HCT116 (cell line): ENCODE results near the gene PDIA2. TPM values are rescaled to one million over a fixed set of nuclear protein-coding genes. Genes with fewer than 3 reads are reported as not detected.

Experiments used
- ATAC-seq: fragments of 200-7000 bp; cut with Tn5 transposase; 2 replicates; pipeline ENCODE4 v1.9.1; 2020; ENCODE audit warnings: mild to moderate bottlenecking, moderate library complexity
- BruUV-seq: library from RNA; stranded (reverse); fragments of 400-500 nt; replicated peaks from 2 replicates; lab custom pipeline; 2021; lab: Mats Ljungman, UMichigan
- CTCF ChIA-PET: fragments of 300-600 bp; sonication (Branson Sonifier 250); formaldehyde crosslinking; loops from one replicate; lab custom pipeline; 2021; ENCODE audit warnings: antibody characterized with exemption; lab: Charles Lee
- POLR2A ChIA-PET: fragments of 300-600, 350-600 bp; sonication (Branson Sonifier 250); formaldehyde crosslinking; loops from one replicate; lab custom pipeline; 2021; ENCODE audit warnings: antibody characterized with exemption; lab: Charles Lee
- RAD21 ChIA-PET, 2 experiments: fragments of 300-600 bp; sonication (Branson Sonifier 250); formaldehyde crosslinking; loops; one replicate each; lab custom pipeline; 2023; ENCODE audit warnings: low total read pairs in 2 of 2; ENCODE audit not compliant: uncharacterized antibody in 2 of 2, unreplicated experiment in 2 of 2, low non-redundant PET in 1 of 2; lab: Charles Lee
- DNase-seq: peaks from one replicate; pipeline ENCODE4 v3.0.0-alpha.2; 2010; ENCODE audit warnings: low read depth, low spot score
- H2AFZ ChIP-seq: fragments of 200-600 bp; shearing (Covaris generic), sonication (generic); 2 replicates; pipeline ENCODE4 v1.6.1; 2017; ENCODE audit warnings: low read depth, mixed run types, mixed read lengths, antibody characterized with exemption, low read length; ENCODE audit not compliant: poor library complexity, severe bottlenecking
- H3K27ac ChIP-seq: 2 replicates; pipeline ENCODE4 v1.5.1; 2012; ENCODE audit warnings: low read depth, low read length
- H3K27me3 ChIP-seq: fragments of 200-600 bp; sonication (generic); 2 replicates; pipeline ENCODE4 v1.6.1; 2016; ENCODE audit warnings: mixed run types, low read length, mixed read lengths; ENCODE audit not compliant: insufficient read depth
- H3K36me3 ChIP-seq, 2 experiments: fragments of 200-500 bp in 1 of 2; fragments of 200-600 bp in 1 of 2; sonication (Bioruptor generic) in 1 of 2; sonication (generic) in 1 of 2; 2 replicates each; pipeline versions ENCODE4 v1.5.1 to v1.6.1; 2014 to 2016; ENCODE audit warnings: low read length in 2 of 2, inconsistent platforms in 1 of 2, mixed read lengths in 1 of 2, mixed run types in 1 of 2; ENCODE audit not compliant: insufficient read depth in 2 of 2, control insufficient read depth in 1 of 2
- H3K4me1 ChIP-seq, 2 experiments: fragments of 200-600 bp in 1 of 2; sonication (generic) in 1 of 2; 2 replicates each; pipeline versions ENCODE4 v1.5.1 to v1.6.1; 2012 to 2017; ENCODE audit warnings: low read length in 2 of 2, inconsistent platforms in 1 of 2, mild to moderate bottlenecking in 1 of 2, mixed read lengths in 1 of 2, mixed run types in 1 of 2, moderate library complexity in 1 of 2; ENCODE audit not compliant: insufficient read depth in 2 of 2, control insufficient read depth in 1 of 2
- H3K4me2 ChIP-seq: fragments of 200-600 bp; sonication (generic); 2 replicates; pipeline ENCODE4 v1.6.1; 2017; ENCODE audit warnings: mixed run types, low read length, mixed read lengths
- H3K4me3 ChIP-seq, 2 experiments: fragments of 200-600 bp in 1 of 2; sonication (generic) in 1 of 2; replicated peaks in 1 of 2; 2 replicates each; pipeline ENCODE4 v1.5.1; 2011 to 2016; ENCODE audit warnings: low read length in 2 of 2, control low read depth in 1 of 2, low read depth in 1 of 2, mild to moderate bottlenecking in 1 of 2, mixed read lengths in 1 of 2, mixed run types in 1 of 2
- H3K79me2 ChIP-seq: fragments of 200-600 bp; sonication (generic); 2 replicates; pipeline ENCODE4 v1.6.1; 2017; ENCODE audit warnings: mild to moderate bottlenecking, mixed run types, low read length, moderate library complexity, mixed read lengths; ENCODE audit not compliant: insufficient read depth
- H3K9ac ChIP-seq: fragments of 200-600 bp; sonication (generic); 2 replicates; pipeline ENCODE4 v1.6.1; 2016; ENCODE audit warnings: low read length, mixed read lengths
- H3K9me2 ChIP-seq: fragments of 200-600 bp; sonication (generic), shearing (Covaris generic); 2 replicates; pipeline ENCODE4 v1.6.1; 2017; ENCODE audit warnings: mixed run types, mild to moderate bottlenecking, moderate library complexity; ENCODE audit not compliant: insufficient read depth
- H3K9me3 ChIP-seq, 2 experiments: fragments of 200-500 bp in 1 of 2; fragments of 200-600 bp in 1 of 2; sonication (Bioruptor generic) in 1 of 2; sonication (generic) in 1 of 2; 2 replicates each; pipeline ENCODE4 v1.6.1; 2014 to 2017; ENCODE audit warnings: low read length in 2 of 2, mixed read lengths in 2 of 2, inconsistent platforms in 1 of 2, low read depth in 1 of 2, mild to moderate bottlenecking in 1 of 2, mixed run types in 1 of 2, moderate library complexity in 1 of 2; ENCODE audit not compliant: control insufficient read depth in 1 of 2, insufficient read depth in 1 of 2
- H4K20me1 ChIP-seq: fragments of 200-600 bp; sonication (generic), shearing (Covaris generic); 2 replicates; pipeline ENCODE4 v1.6.1; 2017; ENCODE audit warnings: mixed run types, mild to moderate bottlenecking, moderate library complexity; ENCODE audit not compliant: insufficient read depth
- ELF1 ChIP-seq: IDR thresholded peaks from 2 replicates; pipeline ENCODE4 v1.6.1; 2012; ENCODE audit warnings: low read depth, borderline replicate concordance
- EZH2 ChIP-seq: fragments of 200-600 bp; sonication (generic); IDR thresholded peaks from 2 replicates; pipeline ENCODE4 v1.6.1; 2017; ENCODE audit warnings: antibody characterized with exemption, mixed run types
- POLR2A ChIP-seq: IDR thresholded peaks from 2 replicates; pipeline ENCODE4 v1.7.0; 2011; ENCODE audit warnings: borderline replicate concordance; ENCODE audit not compliant: insufficient read depth, insufficient read length; ENCODE audit errors: extremely low read depth
- POLR2AphosphoS5 ChIP-seq: IDR thresholded peaks from 2 replicates; pipeline ENCODE4 v1.6.1; 2011; ENCODE audit warnings: mild to moderate bottlenecking, low read depth, low read length, moderate library complexity
- SIN3A ChIP-seq: IDR thresholded peaks from 2 replicates; pipeline ENCODE4 v1.6.1; 2012; ENCODE audit warnings: low read depth
- SRF ChIP-seq: IDR thresholded peaks from 2 replicates; pipeline ENCODE4 v1.6.1; 2012; ENCODE audit warnings: low read depth
- TCF7L2 ChIP-seq: IDR thresholded peaks from 2 replicates; pipeline ENCODE4 v1.7.0; 2011; ENCODE audit warnings: borderline replicate concordance, inconsistent platforms; ENCODE audit not compliant: insufficient read depth, insufficient read length; ENCODE audit errors: extremely low read depth
- ZFX ChIP-seq: fragments of 450-650 bp; IDR thresholded peaks from 2 replicates; pipeline ENCODE4 v1.6.1; 2017
- ZNF274 ChIP-seq: fragments of 200-500 bp; sonication (Bioruptor generic); IDR thresholded peaks from 2 replicates; pipeline ENCODE4 v1.6.1; 2014; ENCODE audit warnings: mild to moderate bottlenecking, low read depth, low read length, inconsistent platforms
- intact Hi-C: fragments of 100-400 bp; cut with micrococcal nuclease; formaldehyde crosslinking; loops from 2 replicates; pipeline ENCODE4 v1.10.0; 2022
- total RNA-seq: library from RNA; stranded (reverse); gene quantifications from one replicate; pipeline ENCODE4 v1.2.1, GENCODE V29; 2021; ENCODE audit not compliant: unreplicated experiment
- TF ChIP-seq, protein P1 (sequence below): IDR thresholded peaks from 2 replicates; pipeline ENCODE4 v1.6.1; 2012
- TF ChIP-seq, protein P2 (sequence below): IDR thresholded peaks from 2 replicates; pipeline ENCODE4 v1.6.1; 2012

PDIA2 gene
- total RNA-seq, 1 experiment from 2014 or later: 0.93 TPM

DNA sequence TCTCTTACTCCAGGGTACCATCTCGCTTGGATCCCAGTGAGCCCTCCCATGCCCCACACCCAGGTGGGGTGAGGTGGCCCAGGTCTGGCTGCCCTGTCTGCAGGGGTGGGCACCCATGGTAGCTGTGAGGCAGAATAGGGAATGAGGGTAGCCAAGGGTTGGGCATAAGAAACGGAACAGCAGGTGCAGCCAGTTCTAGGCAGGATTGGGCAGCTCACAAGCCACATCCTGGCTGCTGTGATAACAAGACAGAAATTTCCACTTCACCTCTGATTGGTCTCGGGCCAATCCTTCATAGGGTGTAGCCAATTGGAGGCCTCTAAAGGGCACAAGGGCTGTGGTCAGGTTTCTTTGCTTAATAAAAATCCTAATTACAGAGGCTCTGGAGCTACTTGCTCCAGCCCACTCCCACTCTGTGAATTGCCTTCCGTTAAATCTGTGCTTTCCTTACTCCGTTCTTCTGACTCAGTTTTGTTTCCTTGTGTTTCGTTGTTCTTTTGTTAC is 4.0 kb upstream of the PDIA2 start:
- BruUV-seq: no TSS peak
- intact Hi-C loops: no loop called here
- H3K9me2 ChIP-seq: no peaks in the 10 kb centered on the region
- no peak overlapping the region for H3K9ac ChIP-seq
- no peaks in the 10 kb centered on the region for H3K4me1 ChIP-seq
- H3K27me3 ChIP-seq: no peaks in the 10 kb centered on the region
- no peak overlapping the region for H2AFZ ChIP-seq
- ATAC-seq (peak; percentile 62; the same call in 1 of the 2 replicates), DNase-seq (no peak)
- H4K20me1 ChIP-seq: no peaks in the 10 kb centered on the region
- H3K27ac ChIP-seq: no peak overlapping the region
- ChIA-PET CTCF (no interaction called here), POLR2A (no interaction called here), RAD21 (no interaction called here)
- no peaks in the 10 kb centered on the region for H3K36me3 ChIP-seq
- H3K4me2 ChIP-seq: no peak overlapping the region
- H3K79me2 ChIP-seq: no peaks in the 10 kb centered on the region
- H3K4me3 ChIP-seq: no peak overlapping the region
- TF ChIP-seq SIN3A (no peak), POLR2A (no peak), EZH2 (no peak), ZNF274 (no peak)
- TF ChIP-seq, protein P1, sequence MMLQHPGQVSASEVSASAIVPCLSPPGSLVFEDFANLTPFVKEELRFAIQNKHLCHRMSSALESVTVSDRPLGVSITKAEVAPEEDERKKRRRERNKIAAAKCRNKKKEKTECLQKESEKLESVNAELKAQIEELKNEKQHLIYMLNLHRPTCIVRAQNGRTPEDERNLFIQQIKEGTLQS: no peak
- TF ChIP-seq, all 23 proteins: peak for 0
- H3K9me3 ChIP-seq: no peaks in the 10 kb centered on the region

DNA sequence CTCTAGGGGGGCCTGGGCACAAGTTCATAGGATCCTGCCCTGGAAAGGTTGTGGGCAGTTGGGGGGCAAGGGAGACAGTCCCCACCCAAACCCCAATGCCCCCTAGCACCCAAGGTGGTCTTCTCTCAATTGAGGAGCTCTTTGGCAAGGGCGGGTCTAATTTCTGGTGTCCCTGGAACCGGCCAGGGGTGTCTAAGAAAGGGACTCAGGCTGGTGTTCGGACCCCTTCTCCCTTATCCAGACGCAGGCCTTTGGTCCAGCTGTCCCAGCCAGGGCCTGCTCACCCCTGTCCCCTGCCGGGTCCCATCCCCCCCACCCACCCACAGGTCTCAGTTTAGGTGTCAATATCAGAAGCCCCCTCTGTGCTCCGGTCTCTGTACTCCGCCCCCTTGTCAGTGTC is 3.4 kb upstream of the PDIA2 start:
- Histone ChIP-seq H4K20me1 (no peaks in the 10 kb centered on the region), H3K79me2 (no peaks in the 10 kb centered on the region), H2AFZ (no peak overlapping the region), H3K36me3 (no peaks in the 10 kb centered on the region), H3K9me3 (no peaks in the 10 kb centered on the region), H3K4me2 (no peak overlapping the region), H3K27me3 (no peaks in the 10 kb centered on the region), H3K4me1 (no peaks in the 10 kb centered on the region), H3K9ac (no peak overlapping the region), H3K27ac (no peak overlapping the region), H3K4me3 (no peak overlapping the region), H3K9me2 (no peaks in the 10 kb centered on the region)
- CTCF ChIA-PET: no interaction called here
- intact Hi-C loops: no loop called here
- DNase-seq (no peak), ATAC-seq (no peak)
- POLR2A ChIA-PET: no interaction called here
- RAD21 ChIA-PET: no interaction called here
- no TSS peak for BruUV-seq
- TF ChIP-seq POLR2A (no peak), SRF (no peak), TCF7L2 (no peak), ZNF274 (no peak), SIN3A (no peak), POLR2AphosphoS5 (no peak), ZFX (no peak), ELF1 (no peak)
- TF ChIP-seq, protein P2, sequence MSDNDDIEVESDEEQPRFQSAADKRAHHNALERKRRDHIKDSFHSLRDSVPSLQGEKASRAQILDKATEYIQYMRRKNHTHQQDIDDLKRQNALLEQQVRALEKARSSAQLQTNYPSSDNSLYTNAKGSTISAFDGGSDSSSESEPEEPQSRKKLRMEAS: no peak
